H1 (cell line): Measurements from ENCODE around the gene LY86. TPM values are rescaled to one million over a fixed set of nuclear protein-coding genes. Genes with fewer than 3 reads are reported as not detected.

Experiments
- CTCF ChIA-PET: fragments of 300-600 bp; sonication (Branson Sonifier 250); formaldehyde crosslinking; loops from one replicate; lab custom pipeline; 2021; ENCODE audit not compliant: partially characterized antibody; lab: Charles Lee
- POLR2A ChIA-PET: fragments of 300-600 bp; sonication (Branson Sonifier 250); formaldehyde crosslinking; loops from one replicate; lab custom pipeline; 2021; ENCODE audit warnings: inconsistent platforms; ENCODE audit not compliant: partially characterized antibody; lab: Charles Lee
- DNase-seq, 2 experiments: peaks; one replicate each; pipeline versions ENCODE4 v3.0.0 to v3.0.0-alpha.2; 2010 to 2022; ENCODE audit warnings: low spot score in 2 of 2, low read depth in 1 of 2, mixed read lengths in 1 of 2
- FAIRE-seq: peaks from 2 replicates; lab custom pipeline; 2011; peaks lifted over from hg19 to GRCh38; lab: Jason Lieb, UNC
- H2AFZ ChIP-seq: 2 replicates; pipeline ENCODE4 v1.8.1; 2012; ENCODE audit warnings: low read length, inconsistent platforms
- H2AK5ac ChIP-seq: 2 replicates; pipeline ENCODE4 v1.6.1; 2013; ENCODE audit warnings: low read depth, low read length
- H2BK120ac ChIP-seq: replicated peaks from 2 replicates; pipeline ENCODE3; 2013; ENCODE audit warnings: low read depth, low read length, inconsistent platforms
- H2BK12ac ChIP-seq: 2 replicates; pipeline ENCODE4 v1.6.1; 2013; ENCODE audit warnings: low read depth, low read length
- H2BK15ac ChIP-seq: 2 replicates; pipeline ENCODE4 v1.6.1; 2013; ENCODE audit warnings: low read length
- H2BK20ac ChIP-seq: 2 replicates; pipeline ENCODE4 v1.6.1; 2013; ENCODE audit warnings: low read length
- H2BK5ac ChIP-seq: 2 replicates; pipeline ENCODE4 v1.6.1; 2013; ENCODE audit warnings: low read depth, low read length
- H3K14ac ChIP-seq: 2 replicates; pipeline ENCODE4 v1.6.1; 2013; ENCODE audit warnings: inconsistent platforms; ENCODE audit not compliant: insufficient read length
- H3K18ac ChIP-seq: 2 replicates; pipeline ENCODE4 v1.6.1; 2013; ENCODE audit warnings: low read length; ENCODE audit errors: extremely low read depth
- H3K23ac ChIP-seq: 2 replicates; pipeline ENCODE4 v1.6.1; 2013; ENCODE audit warnings: inconsistent platforms; ENCODE audit not compliant: insufficient read length
- H3K23me2 ChIP-seq: 2 replicates; pipeline ENCODE4 v1.6.1; 2013; ENCODE audit warnings: low read depth, low read length
- H3K27ac ChIP-seq: 2 replicates; pipeline ENCODE4 v1.6.1; 2011; ENCODE audit warnings: low read depth, low read length, inconsistent platforms
- H3K27me3 ChIP-seq, 4 experiments: replicated peaks in 1 of 4; 1 replicate in 1 of 4; 2 replicates in 3 of 4; pipeline versions ENCODE4 v1.6.1 to v1.8.1; 2011 to 2013; ENCODE audit warnings: low read length in 3 of 4, mild to moderate bottlenecking in 3 of 4, inconsistent platforms in 2 of 4, mixed read lengths in 2 of 4, moderate library complexity in 1 of 4; ENCODE audit not compliant: control insufficient read depth in 3 of 4, insufficient read depth in 3 of 4; ENCODE audit errors: extremely low read depth in 1 of 4
- H3K36me3 ChIP-seq, 4 experiments: 2 replicates each; pipeline versions ENCODE4 v1.6.1 to v1.8.1; 2011 to 2013; ENCODE audit warnings: mild to moderate bottlenecking in 4 of 4, low read length in 3 of 4, moderate library complexity in 2 of 4, control low read depth in 1 of 4, inconsistent platforms in 1 of 4; ENCODE audit not compliant: insufficient read depth in 4 of 4, control insufficient read depth in 2 of 4
- H3K4ac ChIP-seq: replicated peaks from 2 replicates; pipeline ENCODE3; 2013; ENCODE audit warnings: low read length, low read depth, mixed read lengths, inconsistent platforms; ENCODE audit not compliant: insufficient read length
- H3K4me1 ChIP-seq, 4 experiments: replicated peaks in 1 of 4; 1 replicate in 1 of 4; 2 replicates in 3 of 4; pipeline versions ENCODE4 v1.6.1 to v1.8.1; 2011 to 2013; ENCODE audit warnings: low read length in 3 of 4, inconsistent platforms in 2 of 4, mixed read lengths in 1 of 4; ENCODE audit not compliant: insufficient read depth in 4 of 4, control insufficient read depth in 3 of 4
- H3K4me2 ChIP-seq, 2 experiments: 2 replicates each; pipeline versions ENCODE4 v1.6.1 to v1.8.1; 2011 to 2013; ENCODE audit warnings: low read depth in 2 of 2, low read length in 2 of 2, control low read depth in 1 of 2, inconsistent platforms in 1 of 2, mild to moderate bottlenecking in 1 of 2; ENCODE audit not compliant: insufficient read depth in 1 of 2
- H3K4me3 ChIP-seq, 4 experiments: fragments of 200-600, 300-600 bp in 1 of 4; sonication (generic), shearing (Covaris generic), sonication (Bioruptor Twin) in 1 of 4; 2 replicates each; pipeline versions ENCODE4 v1.5.1 to v1.8.1; 2011 to 2016; ENCODE audit warnings: low read length in 4 of 4, low read depth in 3 of 4, control low read depth in 2 of 4, inconsistent platforms in 2 of 4, mild to moderate bottlenecking in 2 of 4, mixed read lengths in 1 of 4, moderate library complexity in 1 of 4; ENCODE audit not compliant: insufficient read depth in 2 of 4; ENCODE audit errors: extremely low read depth in 1 of 4
- H3K56ac ChIP-seq: replicated peaks from 2 replicates; pipeline ENCODE3; 2013; ENCODE audit warnings: low read depth, mild to moderate bottlenecking, mixed read lengths, low read length, inconsistent platforms; ENCODE audit not compliant: insufficient read length
- H3K79me1 ChIP-seq: 2 replicates; pipeline ENCODE4 v1.6.1; 2013; ENCODE audit warnings: low read depth, low read length, control low read depth
- H3K79me2 ChIP-seq, 2 experiments: 2 replicates each; pipeline versions ENCODE4 v1.6.1 to v1.8.1; 2012 to 2013; ENCODE audit warnings: low read length in 2 of 2, mild to moderate bottlenecking in 2 of 2, inconsistent platforms in 1 of 2; ENCODE audit not compliant: insufficient read depth in 2 of 2, control insufficient read depth in 1 of 2
- H3K9ac ChIP-seq, 4 experiments: replicated peaks in 1 of 4; 1 replicate in 1 of 4; 2 replicates in 3 of 4; pipeline versions ENCODE4 v1.6.1 to v1.8.1; 2011 to 2013; ENCODE audit warnings: low read depth in 3 of 4, low read length in 3 of 4, control low read depth in 2 of 4, mild to moderate bottlenecking in 2 of 4, moderate library complexity in 2 of 4, inconsistent platforms in 1 of 4; ENCODE audit errors: extremely low read depth in 1 of 4
- H3K9me3 ChIP-seq, 2 experiments: 2 replicates each; pipeline versions ENCODE4 v1.6.1 to v1.8.1; 2012 to 2013; ENCODE audit warnings: mild to moderate bottlenecking in 2 of 2, moderate library complexity in 2 of 2, control low read depth in 1 of 2, inconsistent platforms in 1 of 2, low read depth in 1 of 2, low read length in 1 of 2, mixed read lengths in 1 of 2; ENCODE audit not compliant: insufficient read depth in 2 of 2
- H4K20me1 ChIP-seq, 2 experiments: replicated peaks in 1 of 2; 2 replicates each; pipeline versions ENCODE3 to v1.8.1; 2011 to 2013; ENCODE audit warnings: inconsistent platforms in 2 of 2, low read length in 2 of 2, mild to moderate bottlenecking in 1 of 2; ENCODE audit not compliant: insufficient read depth in 2 of 2, control insufficient read depth in 1 of 2
- H4K5ac ChIP-seq: 2 replicates; pipeline ENCODE4 v1.6.1; 2013; ENCODE audit warnings: low read length, low read depth, mixed read lengths, inconsistent platforms; ENCODE audit not compliant: insufficient read length
- H4K8ac ChIP-seq: 2 replicates; pipeline ENCODE4 v1.8.0; 2013; ENCODE audit warnings: mild to moderate bottlenecking, moderate library complexity, low read length, inconsistent platforms; ENCODE audit not compliant: insufficient read depth; ENCODE audit errors: extremely low read depth
- H4K91ac ChIP-seq: replicated peaks from 2 replicates; pipeline ENCODE3; 2013; ENCODE audit warnings: low read length, mixed read lengths, inconsistent platforms; ENCODE audit not compliant: insufficient read length
- ASH2L ChIP-seq: fragments of 200-600, 300-600 bp; sonication (generic); IDR thresholded peaks from one replicate; pipeline ENCODE4 v1.7.1; 2017; ENCODE audit warnings: low read length
- KDM1A ChIP-seq: fragments of 200-600, 300-600 bp; sonication (generic); IDR thresholded peaks from 2 replicates; pipeline ENCODE4 v1.7.1; 2016; ENCODE audit warnings: mild to moderate bottlenecking, low read length, borderline replicate concordance
- MAFK ChIP-seq: IDR thresholded peaks from 2 replicates; pipeline ENCODE4 v1.6.1; 2012; ENCODE audit warnings: low read depth, mild to moderate bottlenecking, improper control_type of control experiment, low read length
- PHF8 ChIP-seq: fragments of 200-600 bp; sonication (generic); conservative IDR thresholded peaks from 2 replicates; pipeline ENCODE4 v1.7.1; 2012; ENCODE audit warnings: low read depth, mild to moderate bottlenecking, inconsistent platforms, low read length, moderate library complexity
- RXRA ChIP-seq: IDR thresholded peaks from 2 replicates; pipeline ENCODE4 v1.6.1; 2011; ENCODE audit warnings: low read depth, mild to moderate bottlenecking, low read length, moderate library complexity; ENCODE audit not compliant: insufficient read depth
- SIRT6 ChIP-seq: IDR thresholded peaks from one replicate; pipeline ENCODE4 v1.7.1; 2012; ENCODE audit warnings: low read length, inconsistent platforms
- SIX5 ChIP-seq: IDR thresholded peaks from 2 replicates; pipeline ENCODE4 v1.6.1; 2011; ENCODE audit warnings: mild to moderate bottlenecking, low read depth, low read length
- WGBS, 2 experiments: shearing (Covaris generic) in 1 of 2; methylation state at CpG; one replicate each; pipeline versions ENCODE4 v1.1.6 to v1.1.7; 2013 to 2015; ENCODE audit warnings: low lambda C conversion rate in 2 of 2, mixed read lengths in 2 of 2, inconsistent platforms in 1 of 2, low coverage in 1 of 2, missing lambda C conversion rate in 1 of 2; ENCODE audit not compliant: insufficient replicate concordance in 2 of 2, insufficient coverage in 1 of 2, insufficient read length in 1 of 2; ENCODE audit errors: extremely low coverage in 1 of 2, missing lambda C conversion rate in 1 of 2; 5-methylcytosine and 5-hydroxymethylcytosine counted together
- polyA plus RNA-seq, 7 experiments: library from polyadenylated mRNA; depleted of rRNA in 3 of 7; stranded (reverse) in 5 of 7; unstranded in 2 of 7; fragments of >200 nt in 5 of 7; fragments of 200-250 nt in 2 of 7; gene quantifications; 1 replicate in 5 of 7; 2 replicates in 1 of 7; 4 replicates in 1 of 7; pipeline versions ENCODE4 v1.2.1 to v1.2.3, GENCODE V29; 2011 to 2013; ENCODE audit warnings: missing spikeins in 2 of 7, mixed read lengths in 2 of 7
- total RNA-seq: library from RNA; stranded (reverse); fragmentation: NEBNext Ultra II Directional; extraction: Animal tissue kit (Norgen Biotek cat#: 25700); gene quantifications from 2 replicates; pipeline ENCODE4 v1.2.1, GENCODE V29; 2021

LY86 gene
- total and polyA plus RNA-seq, 2 of the 8 experiments (the other 6 are each of a cell fraction or from before 2014, with no cell fraction given), result not detected

DNA sequence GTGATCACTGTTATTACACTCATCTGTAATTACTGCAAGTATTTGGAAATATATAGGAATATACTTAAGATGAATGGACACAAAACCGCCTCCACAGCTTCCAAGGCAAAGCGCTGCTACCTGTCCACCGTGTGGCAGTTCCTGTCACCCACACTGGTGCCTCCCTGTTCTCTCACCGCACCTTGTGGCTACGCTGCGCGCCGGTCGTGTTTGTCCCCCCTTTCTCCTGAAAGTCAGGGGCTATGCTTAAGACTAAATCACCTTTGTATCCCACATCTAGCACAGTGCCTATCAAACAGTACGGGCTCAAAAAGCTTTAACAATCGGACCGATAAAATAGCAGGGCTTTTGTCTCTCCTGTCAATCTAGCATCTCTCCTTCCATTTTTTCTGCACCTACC is 23.0 kb downstream of the LY86 start:
- CTCF ChIA-PET, result interaction anchor here (1.1 to 1.7 kb wide), 5 partner anchors 12 to 53 kb away, joined by 3 read pairs; no protein-coding TSS in a partner anchor

More for the DNA sequence above, 23.0 kb downstream of the LY86 start:
- 92% methylated on average over 12 of the region's 12 CpGs; no CpG with 5 or more reads in 1 of the 2 experiments for WGBS, 2 experiments
- no peak overlapping the region for H4K8ac ChIP-seq
- no peak overlapping the region for H2BK20ac ChIP-seq
- no peak overlapping the region for H2BK12ac ChIP-seq
- FAIRE-seq, result no peak
- no peaks in the 10 kb centered on the region for H3K4me1 ChIP-seq
- H2BK15ac ChIP-seq, result no peak overlapping the region
- no peak overlapping the region for H3K4me3 ChIP-seq
- no peak overlapping the region for H3K27ac ChIP-seq
- no peak overlapping the region for H4K91ac ChIP-seq
- no peak overlapping the region for H2BK120ac ChIP-seq
- H2AK5ac ChIP-seq, result no peak overlapping the region
- no peaks in the 10 kb centered on the region for H4K20me1 ChIP-seq
- no peaks in the 10 kb centered on the region for H3K79me2 ChIP-seq
- no peak overlapping the region for H3K18ac ChIP-seq
- no peak overlapping the region for H3K4ac ChIP-seq
- no peak overlapping the region for H3K9ac ChIP-seq
- no peak overlapping the region for H2AFZ ChIP-seq
- H3K23ac ChIP-seq, result no peak overlapping the region
- no peaks in the 10 kb centered on the region for H3K27me3 ChIP-seq
- H3K23me2 ChIP-seq, result no peaks in the 10 kb centered on the region
- POLR2A ChIA-PET, result no interaction called here
- H3K79me1 ChIP-seq, result no peaks in the 10 kb centered on the region
- DNase-seq, result no peak
- no peak overlapping the region for H3K14ac ChIP-seq
- no peak overlapping the region for H2BK5ac ChIP-seq
- no peak overlapping the region for H3K4me2 ChIP-seq
- H3K36me3 ChIP-seq, result no peaks in the 10 kb centered on the region
- H3K56ac ChIP-seq, result no peak overlapping the region
- no peak overlapping the region for H4K5ac ChIP-seq
- no peak for TF ChIP-seq SIRT6
- TF ChIP-seq SIX5, result no peak
- TF ChIP-seq RXRA, result no peak
- no peak for TF ChIP-seq PHF8
- TF ChIP-seq KDM1A, result no peak
- no peak for TF ChIP-seq ASH2L
- no peak for TF ChIP-seq MAFK
- no peaks in the 10 kb centered on the region for H3K9me3 ChIP-seq
